Measurements from ENCODE around the gene ERMN. TPM values are rescaled to one million over a fixed set of nuclear protein-coding genes. Genes with fewer than 3 reads are reported as not detected.

Gene ERMN
- total and polyA plus RNA-seq, 2 donors (not counting 1 experiment from before 2014, with no cell fraction given): 2.7 to 11.9 TPM

- Histone ChIP-seq H3K36me3 (replicated peaks in 1 of 2; ENCODE audit: control extremely low read depth in 1 of 2, control insufficient read depth in 1 of 2, extremely low read depth in 1 of 2, insufficient read depth in 2 of 2, low read length in 1 of 2) (no peaks in the 10 kb centered on the region), H3K27me3 (replicated peaks in 1 of 4; ENCODE audit: control extremely low read depth in 1 of 4, control insufficient read depth in 3 of 4, insufficient read depth in 4 of 4, low read length in 3 of 4) (no peaks in the 10 kb centered on the region), H3K4me3 (ENCODE audit: control extremely low read depth in 1 of 5, extremely low read depth in 1 of 5, insufficient read depth in 1 of 5, low read depth in 2 of 5, low read length in 4 of 5) (no peak overlapping the region), H3K4me2 (replicated peaks; ENCODE audit: low read depth, low read length, poor library complexity, severe bottlenecking) (no peak overlapping the region), H2AFZ (ENCODE audit: insufficient read depth, low read depth, low read length, poor library complexity, severe bottlenecking) (no peak overlapping the region), H3K9ac (ENCODE audit: low read length) (no peak overlapping the region), H3K4me1 (ENCODE audit: control insufficient read depth in 2 of 2, insufficient read depth in 2 of 2, low read length in 2 of 2) (no peaks in the 10 kb centered on the region), H3K9me3 (ENCODE audit: control extremely low read depth in 1 of 3, control insufficient read depth in 2 of 3, insufficient read depth in 1 of 3, low read length in 2 of 3) (no peaks in the 10 kb centered on the region), H3K27ac (ENCODE audit: low read length in 2 of 2) (no peak overlapping the region), H3K79me2 (ENCODE audit: control insufficient read depth, insufficient read depth, low read length) (no peaks in the 10 kb centered on the region), H4K20me1 (ENCODE audit: control insufficient read depth, insufficient read depth, low read length, poor library complexity, severe bottlenecking) (no peaks in the 10 kb centered on the region)
- Mint-ChIP-seq H3K4me3 (no peak overlapping the region), H3K4me1 (no peaks in the 10 kb centered on the region), H3K27me3 (peaks cover 6% of the 10 kb centered on the region), H3K9me3 (ENCODE audit: insufficient read depth) (no peaks in the 10 kb centered on the region), H3K27ac (no peak overlapping the region)
- CTCF ChIA-PET: interaction anchor here (0.9 to 1.9 kb wide), 2 partner anchors 10 to 16 kb away, joined by 3 to 4 read pairs; no protein-coding TSS in a partner anchor
- TF ChIP-seq, protein P1, sequence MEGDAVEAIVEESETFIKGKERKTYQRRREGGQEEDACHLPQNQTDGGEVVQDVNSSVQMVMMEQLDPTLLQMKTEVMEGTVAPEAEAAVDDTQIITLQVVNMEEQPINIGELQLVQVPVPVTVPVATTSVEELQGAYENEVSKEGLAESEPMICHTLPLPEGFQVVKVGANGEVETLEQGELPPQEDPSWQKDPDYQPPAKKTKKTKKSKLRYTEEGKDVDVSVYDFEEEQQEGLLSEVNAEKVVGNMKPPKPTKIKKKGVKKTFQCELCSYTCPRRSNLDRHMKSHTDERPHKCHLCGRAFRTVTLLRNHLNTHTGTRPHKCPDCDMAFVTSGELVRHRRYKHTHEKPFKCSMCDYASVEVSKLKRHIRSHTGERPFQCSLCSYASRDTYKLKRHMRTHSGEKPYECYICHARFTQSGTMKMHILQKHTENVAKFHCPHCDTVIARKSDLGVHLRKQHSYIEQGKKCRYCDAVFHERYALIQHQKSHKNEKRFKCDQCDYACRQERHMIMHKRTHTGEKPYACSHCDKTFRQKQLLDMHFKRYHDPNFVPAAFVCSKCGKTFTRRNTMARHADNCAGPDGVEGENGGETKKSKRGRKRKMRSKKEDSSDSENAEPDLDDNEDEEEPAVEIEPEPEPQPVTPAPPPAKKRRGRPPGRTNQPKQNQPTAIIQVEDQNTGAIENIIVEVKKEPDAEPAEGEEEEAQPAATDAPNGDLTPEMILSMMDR (IDR thresholded peaks at IDR 0.05): no peak
- TF ChIP-seq EZH2 (IDR thresholded peaks at IDR 0.05; ENCODE audit: borderline replicate concordance, insufficient read depth, low read depth, low read length, poor library complexity, severe bottlenecking): no peak
- no peak for DNase-seq
- WGBS (ENCODE audit: insufficient coverage): no CpG with 5 or more reads among the region's 1 CpG
- POLR2A ChIA-PET: no interaction called here
- intact Hi-C loops (cut with micrococcal nuclease): no loop called here
- ATAC-seq (ENCODE audit: low read depth): no peak
Observed at GRCh38 chr2:157311706-157312105, 13.9 kb downstream of the ERMN start.

GRCh38 chr2:157309878-157310277 is 15.7 kb downstream of the ERMN start:
- no peak for ATAC-seq (ENCODE audit: low read depth)
- no peaks in the 10 kb centered on the region for H3K9me3 ChIP-seq (ENCODE audit: control extremely low read depth in 1 of 3, control insufficient read depth in 2 of 3, insufficient read depth in 1 of 3, low read length in 2 of 3)
- H4K20me1 ChIP-seq (ENCODE audit: control insufficient read depth, insufficient read depth, low read length, poor library complexity, severe bottlenecking): no peaks in the 10 kb centered on the region
- H3K27me3 ChIP-seq (replicated peaks in 1 of 4; ENCODE audit: control extremely low read depth in 1 of 4, control insufficient read depth in 3 of 4, insufficient read depth in 4 of 4, low read length in 3 of 4): no peaks in the 10 kb centered on the region
- H3K4me1 Mint-ChIP-seq: no peaks in the 10 kb centered on the region
- peaks cover 6% of the 10 kb centered on the region for H3K27me3 Mint-ChIP-seq
- H3K27ac ChIP-seq (ENCODE audit: low read length in 2 of 2): no peak overlapping the region
- H3K4me2 ChIP-seq (replicated peaks; ENCODE audit: low read depth, low read length, poor library complexity, severe bottlenecking): no peak overlapping the region
- POLR2A ChIA-PET: no interaction called here
- no CpG with 5 or more reads among the region's 2 CpGs for WGBS (ENCODE audit: insufficient coverage)
- H3K4me3 Mint-ChIP-seq: no peak overlapping the region
- CTCF ChIA-PET: interaction anchor here (1.4 kb wide), 1 partner anchor 16 kb away, joined by 3 read pairs; the partner anchor contains the start of gene ERMN
- no peak for DNase-seq
- H3K4me1 ChIP-seq (ENCODE audit: control insufficient read depth in 2 of 2, insufficient read depth in 2 of 2, low read length in 2 of 2): no peaks in the 10 kb centered on the region
- no peak overlapping the region for H3K27ac Mint-ChIP-seq
- no peak overlapping the region for H3K4me3 ChIP-seq (ENCODE audit: control extremely low read depth in 1 of 5, extremely low read depth in 1 of 5, insufficient read depth in 1 of 5, low read depth in 2 of 5, low read length in 4 of 5)
- H3K9ac ChIP-seq (ENCODE audit: low read length): no peak overlapping the region
- no peaks in the 10 kb centered on the region for H3K79me2 ChIP-seq (ENCODE audit: control insufficient read depth, insufficient read depth, low read length)
- no peak overlapping the region for H2AFZ ChIP-seq (ENCODE audit: insufficient read depth, low read depth, low read length, poor library complexity, severe bottlenecking)
- no peak for TF ChIP-seq EZH2 (IDR thresholded peaks at IDR 0.05; ENCODE audit: borderline replicate concordance, insufficient read depth, low read depth, low read length, poor library complexity, severe bottlenecking)
- TF ChIP-seq, protein P1 (IDR thresholded peaks at IDR 0.05): no peak
- H3K9me3 Mint-ChIP-seq (ENCODE audit: insufficient read depth): no peaks in the 10 kb centered on the region
- intact Hi-C loops (cut with micrococcal nuclease): no loop called here
- no peaks in the 10 kb centered on the region for H3K36me3 ChIP-seq (replicated peaks in 1 of 2; ENCODE audit: control extremely low read depth in 1 of 2, control insufficient read depth in 1 of 2, extremely low read depth in 1 of 2, insufficient read depth in 2 of 2, low read length in 1 of 2)
